Upper lobe of left lung (tissue), 4 donors: ENCODE results near the gene PLD4.

Source experiments
- POLR2A ChIP-seq, 4 donors: fragments of 450-650 bp; IDR thresholded peaks; one replicate each; pipeline ENCODE4 v1.5.1; 2016 to 2017; ENCODE audit warnings: antibody characterized with exemption in 4 of 4, mild to moderate bottlenecking in 2 of 4
- POLR2AphosphoS5 ChIP-seq, 2 donors: sonication (generic); formaldehyde crosslinking; IDR thresholded peaks; one replicate each; pipeline ENCODE4 v1.5.1; 2017; ENCODE audit warnings: antibody characterized with exemption in 2 of 2
- TF ChIP-seq, protein P1 (sequence below), 6 experiments: fragments of 450-650 bp in 4 of 6; fragments of 200-600 bp in 2 of 6; sonication (generic) in 2 of 6; IDR thresholded peaks; one replicate each; pipeline ENCODE4 v1.5.1; 2016 to 2019; ENCODE audit warnings: antibody characterized with exemption in 6 of 6

DNA sequence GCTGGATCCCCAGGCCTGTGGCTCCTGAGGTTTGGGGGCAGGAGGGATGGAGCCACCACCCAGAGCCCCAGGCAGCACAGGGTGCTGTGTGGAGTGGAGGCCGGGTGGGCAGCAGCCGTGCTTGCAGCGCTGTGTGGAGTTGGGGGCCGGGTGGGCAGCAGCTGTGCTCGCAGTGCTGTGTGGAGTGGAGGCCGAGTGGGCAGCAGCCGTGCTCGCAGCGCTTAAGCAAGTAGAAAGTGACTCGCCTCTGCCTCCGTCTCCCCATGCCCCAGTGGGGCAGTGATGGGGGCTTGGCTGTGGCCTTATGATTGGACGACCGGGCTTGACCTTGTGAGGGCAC lies 49.3 kb upstream of the PLD4 start:
- TF ChIP-seq, protein P1, sequence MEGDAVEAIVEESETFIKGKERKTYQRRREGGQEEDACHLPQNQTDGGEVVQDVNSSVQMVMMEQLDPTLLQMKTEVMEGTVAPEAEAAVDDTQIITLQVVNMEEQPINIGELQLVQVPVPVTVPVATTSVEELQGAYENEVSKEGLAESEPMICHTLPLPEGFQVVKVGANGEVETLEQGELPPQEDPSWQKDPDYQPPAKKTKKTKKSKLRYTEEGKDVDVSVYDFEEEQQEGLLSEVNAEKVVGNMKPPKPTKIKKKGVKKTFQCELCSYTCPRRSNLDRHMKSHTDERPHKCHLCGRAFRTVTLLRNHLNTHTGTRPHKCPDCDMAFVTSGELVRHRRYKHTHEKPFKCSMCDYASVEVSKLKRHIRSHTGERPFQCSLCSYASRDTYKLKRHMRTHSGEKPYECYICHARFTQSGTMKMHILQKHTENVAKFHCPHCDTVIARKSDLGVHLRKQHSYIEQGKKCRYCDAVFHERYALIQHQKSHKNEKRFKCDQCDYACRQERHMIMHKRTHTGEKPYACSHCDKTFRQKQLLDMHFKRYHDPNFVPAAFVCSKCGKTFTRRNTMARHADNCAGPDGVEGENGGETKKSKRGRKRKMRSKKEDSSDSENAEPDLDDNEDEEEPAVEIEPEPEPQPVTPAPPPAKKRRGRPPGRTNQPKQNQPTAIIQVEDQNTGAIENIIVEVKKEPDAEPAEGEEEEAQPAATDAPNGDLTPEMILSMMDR (IDR thresholded peaks at IDR 0.05): no peak
- TF ChIP-seq POLR2A (IDR thresholded peaks at IDR 0.05): no peak
- no peak for TF ChIP-seq POLR2AphosphoS5 (IDR thresholded peaks at IDR 0.05)
